Tongue (tissue), 2 donors: ENCODE results near the gene FUT6. TPM values are rescaled to one million over a fixed set of nuclear protein-coding genes. Genes with fewer than 3 reads are reported as not detected.
"Not testable (repeated sequence)": the region's sequence is repeated elsewhere in the genome, so short reads cannot be mapped to it uniquely, and the experiment has no call there.

Experiments
- DNase-seq: peaks from one replicate; pipeline ENCODE4 v3.0.0-alpha.2; 2015
- total RNA-seq: library from RNA; depleted of rRNA; stranded (reverse); fragments of >200 nt; gene quantifications from one replicate; pipeline ENCODE4 v1.2.3, GENCODE V29; 2014

The FUT6 gene
- total RNA-seq, 1 donor from 2014 or later, result 4.9 TPM

GRCh38 chr19:5785423-5785822 is 54.1 kb downstream of the FUT6 start:
- DNase-seq, result no peak

GRCh38 chr19:5784581-5785147 is 54.8 kb downstream of the FUT6 start, which contains the start of gene PRR22:
TSS of gene PRR22 (minus strand) at chr19:5784746. CDS start at chr19:5784660, 86 bp downstream.
- no peak for DNase-seq

- DNase-seq, result no peak
These were observed 56.3 kb downstream of the FUT6 start for GRCh38 chr19:5782945-5783919.

GRCh38 chr19:5782322-5782721 is 57.2 kb downstream of the FUT6 start:
- no peak for DNase-seq

GRCh38 chr19:5780916-5781315 is 58.6 kb downstream of the FUT6 start:
- DNase-seq, result not testable (repeated sequence)

Other genes starting within 250 kb of the FUT6 start
- 39.3 TPM for gene SAFB2, start 216.9 kb downstream of the FUT6 start, total RNA-seq
- gene SAFB, start 216.6 kb downstream of the FUT6 start, total RNA-seq, result 91.5 TPM
- 49.1 TPM for gene MICOS13, start 159.2 kb downstream of the FUT6 start, total RNA-seq
- gene HSD11B1L, start 158.7 kb downstream of the FUT6 start, total RNA-seq, result 6.4 TPM
- 293 TPM for gene RPL36, start 149.4 kb downstream of the FUT6 start, total RNA-seq
- gene LONP1, start 119.6 kb downstream of the FUT6 start, total RNA-seq, result 55.7 TPM
- gene CATSPERD, start 119.1 kb downstream of the FUT6 start, total RNA-seq, result not detected
- not detected for gene PRR22, start 55.0 kb downstream of the FUT6 start, total RNA-seq
- 27.1 TPM for gene DUS3L, start 48.5 kb downstream of the FUT6 start, total RNA-seq
- gene NRTN, start 34.6 kb downstream of the FUT6 start, total RNA-seq, result not detected
- 10.8 TPM for gene FUT3, start 11.7 kb upstream of the FUT6 start, total RNA-seq
- gene FUT5, start 30.8 kb upstream of the FUT6 start, total RNA-seq, result not detected
- gene NDUFA11, start 64.1 kb upstream of the FUT6 start, total RNA-seq, result 139 TPM
- gene VMAC, start 65.2 kb upstream of the FUT6 start, total RNA-seq, result 5.1 TPM
- 7.6 TPM for gene CAPS, start 74.6 kb upstream of the FUT6 start, total RNA-seq
- gene RANBP3, start 138.4 kb upstream of the FUT6 start, total RNA-seq, result 40.2 TPM